SK-N-SH (cell line): Measurements from ENCODE around the gene PES1. TPM values are rescaled to one million over a fixed set of nuclear protein-coding genes. Genes with fewer than 3 reads are reported as not detected.
"Not testable (repeated sequence)": the region's sequence is repeated elsewhere in the genome, so short reads cannot be mapped to it uniquely, and the experiment has no call there.

Source experiments
- CTCF ChIA-PET: fragments of 300-600, 350-600 bp; formaldehyde crosslinking; extraction: SDS; loops from one replicate; lab custom pipeline; 2021; lab: Yijun Ruan, JAX
- POLR2A ChIA-PET: fragments of 350-600 bp; sonication (Branson Sonifier 250); formaldehyde crosslinking; extraction: SDS; loops from one replicate; lab custom pipeline; 2020; ENCODE audit warnings: antibody characterized with exemption, inconsistent platforms; lab: Yijun Ruan, JAX
- DNase-seq: peaks from one replicate; pipeline ENCODE4 v3.0.0; 2012
- H2AFZ ChIP-seq: fragments of 200-600 bp; sonication (generic); 2 replicates; pipeline ENCODE4 v1.8.1; 2016; ENCODE audit warnings: antibody characterized with exemption, mild to moderate bottlenecking, low read depth
- H3F3A ChIP-seq: fragments of 200-600 bp; sonication (generic); replicated peaks from 2 replicates; pipeline ENCODE3; 2016; ENCODE audit warnings: antibody characterized with exemption, mild to moderate bottlenecking; ENCODE audit not compliant: insufficient read depth
- H3K27ac ChIP-seq, 2 experiments: fragments of 200-500 bp in 1 of 2; fragments of 200-600 bp in 1 of 2; sonication (Bioruptor generic) in 1 of 2; sonication (generic), shearing (Covaris generic) in 1 of 2; 2 replicates each; pipeline versions ENCODE4 v1.5.1 to v1.6.1; 2014 to 2016; ENCODE audit warnings: low read depth in 2 of 2, inconsistent platforms in 1 of 2, low read length in 1 of 2, mild to moderate bottlenecking in 1 of 2, mixed read lengths in 1 of 2
- H3K27me3 ChIP-seq: fragments of 200-600 bp; sonication (generic), shearing (Covaris generic); 2 replicates; pipeline ENCODE4 v1.6.1; 2016; ENCODE audit warnings: mixed run types; ENCODE audit not compliant: insufficient read depth
- H3K36me3 ChIP-seq, 2 experiments: fragments of 200-500 bp in 1 of 2; fragments of 200-600 bp in 1 of 2; sonication (Bioruptor generic) in 1 of 2; sonication (generic) in 1 of 2; replicated peaks in 1 of 2; 2 replicates each; pipeline versions ENCODE3 to v1.5.1; 2014 to 2016; ENCODE audit warnings: low read length in 1 of 2, mild to moderate bottlenecking in 1 of 2; ENCODE audit not compliant: insufficient read depth in 2 of 2, control insufficient read depth in 1 of 2
- H3K4me1 ChIP-seq, 2 experiments: fragments of 200-500 bp in 1 of 2; fragments of 200-600 bp in 1 of 2; sonication (Bioruptor generic) in 1 of 2; sonication (generic), shearing (Covaris generic) in 1 of 2; 2 replicates each; pipeline versions ENCODE4 v1.5.1 to v1.6.1; 2014 to 2016; ENCODE audit warnings: low read depth in 1 of 2, low read length in 1 of 2, mixed run types in 1 of 2; ENCODE audit not compliant: insufficient read depth in 2 of 2, control insufficient read depth in 1 of 2
- H3K4me2 ChIP-seq: fragments of 200-600 bp; sonication (generic), shearing (Covaris generic); 2 replicates; pipeline ENCODE4 v1.6.1; 2017; ENCODE audit warnings: mixed run types
- H3K4me3 ChIP-seq, 2 experiments: fragments of 200-500 bp in 1 of 2; fragments of 200-600 bp in 1 of 2; sonication (Bioruptor generic) in 1 of 2; sonication (generic), shearing (Covaris generic) in 1 of 2; 2 replicates each; pipeline versions ENCODE4 v1.5.1 to v1.8.1; 2014 to 2016; ENCODE audit warnings: low read depth in 2 of 2, inconsistent platforms in 1 of 2, low read length in 1 of 2, mild to moderate bottlenecking in 1 of 2, mixed read lengths in 1 of 2, moderate library complexity in 1 of 2
- H3K79me2 ChIP-seq: fragments of 200-600 bp; sonication (generic); 2 replicates; pipeline ENCODE4 v1.8.1; 2017; ENCODE audit warnings: mild to moderate bottlenecking; ENCODE audit not compliant: insufficient read depth
- H3K9ac ChIP-seq: fragments of 200-600 bp; sonication (generic); 2 replicates; pipeline ENCODE4 v1.6.1; 2017; ENCODE audit warnings: mixed run types
- H3K9me2 ChIP-seq: fragments of 200-600 bp; sonication (generic); 2 replicates; pipeline ENCODE4 v1.6.1; 2017; ENCODE audit warnings: mixed run types
- H3K9me3 ChIP-seq: fragments of 200-600 bp; sonication (generic); 2 replicates; pipeline ENCODE4 v1.6.1; 2017; ENCODE audit warnings: mixed run types, mild to moderate bottlenecking, moderate library complexity
- H4K20me1 ChIP-seq: fragments of 200-600 bp; sonication (generic); 2 replicates; pipeline ENCODE4 v1.6.1; 2017; ENCODE audit warnings: mild to moderate bottlenecking, mixed run types; ENCODE audit not compliant: insufficient read depth
- CHD2 ChIP-seq: fragments of 150-350 bp; IDR thresholded peaks from 2 replicates; pipeline ENCODE4 v1.6.1; 2018; ENCODE audit warnings: low read length; ENCODE audit not compliant: partially characterized antibody
- ELF1 ChIP-seq: IDR thresholded peaks from 2 replicates; pipeline ENCODE4 v1.4.0; 2012
- EP300 ChIP-seq, 2 experiments: IDR thresholded peaks; 2 replicates each; pipeline versions ENCODE4 v1.4.0 to v1.6.1; 2012; ENCODE audit warnings: borderline replicate concordance in 1 of 2, low read depth in 1 of 2, low read length in 1 of 2
- EZH2phosphoT487 ChIP-seq: fragments of 200-600 bp; sonication (generic); IDR thresholded peaks from 2 replicates; pipeline ENCODE4 v1.6.1; 2017; ENCODE audit warnings: low read depth, mixed run types, mild to moderate bottlenecking, antibody characterized with exemption, moderate library complexity, borderline replicate concordance
- FOSL2 ChIP-seq: IDR thresholded peaks from 2 replicates; pipeline ENCODE4 v1.4.0; 2012; ENCODE audit warnings: low read depth, mild to moderate bottlenecking, moderate library complexity, borderline replicate concordance
- GATA2 ChIP-seq: sonication (generic); formaldehyde crosslinking; IDR thresholded peaks from 2 replicates; pipeline ENCODE4 v1.5.0; 2020; ENCODE audit warnings: mild to moderate bottlenecking, missing genetic modification reagents
- NFIC ChIP-seq: IDR thresholded peaks from 2 replicates; pipeline ENCODE4 v1.4.0; 2012; ENCODE audit warnings: borderline replicate concordance
- PBX3 ChIP-seq: IDR thresholded peaks from 2 replicates; pipeline ENCODE4; 2012
- RCOR1 ChIP-seq: fragments of 150-350 bp; IDR thresholded peaks from 2 replicates; pipeline ENCODE4 v1.6.1; 2017; ENCODE audit warnings: antibody characterized with exemption, low read length
- RFX5 ChIP-seq: IDR thresholded peaks from 2 replicates; pipeline ENCODE4 v1.6.1; 2012; ENCODE audit warnings: mild to moderate bottlenecking, improper control_type of control experiment, low read length
- RXRA ChIP-seq: IDR thresholded peaks from 2 replicates; pipeline ENCODE4 v1.4.0; 2012; ENCODE audit warnings: low read depth, mild to moderate bottlenecking, borderline replicate concordance
- SIN3A ChIP-seq: IDR thresholded peaks from 2 replicates; pipeline ENCODE4 v1.6.1; 2012; ENCODE audit warnings: low read depth, mild to moderate bottlenecking, low read length, moderate library complexity, borderline replicate concordance
- TAF1 ChIP-seq: IDR thresholded peaks from 2 replicates; pipeline ENCODE4 v1.6.1; 2012; ENCODE audit warnings: low read depth, mild to moderate bottlenecking, low read length, moderate library complexity, borderline replicate concordance
- TEAD4 ChIP-seq: IDR thresholded peaks from 2 replicates; pipeline ENCODE4 v1.4.0; 2012; ENCODE audit warnings: mild to moderate bottlenecking, borderline replicate concordance; ENCODE audit not compliant: insufficient read depth
- USF2 ChIP-seq: fragments of 150-350 bp; IDR thresholded peaks from 2 replicates; pipeline ENCODE4 v1.6.1; 2017; ENCODE audit warnings: antibody characterized with exemption, low read length, low read depth, borderline replicate concordance
- YY1 ChIP-seq: IDR thresholded peaks from 2 replicates; pipeline ENCODE4 v1.4.0; 2012; ENCODE audit warnings: low read depth, mild to moderate bottlenecking
- WGBS: methylation state at CpG from one replicate; pipeline ENCODE4 v1.1.6; 2017; ENCODE audit warnings: low lambda C conversion rate; 5-methylcytosine and 5-hydroxymethylcytosine counted together
- polyA plus RNA-seq, 3 experiments: library from polyadenylated mRNA; depleted of rRNA; stranded (reverse); fragments of >200 nt; gene quantifications; 2 replicates each; pipeline ENCODE4 v1.2.3, GENCODE V29; 2012

The PES1 gene
- polyA plus RNA-seq, 1 of the 3 experiments (the other 2 are of a cell fraction) = 109 TPM

DNA sequence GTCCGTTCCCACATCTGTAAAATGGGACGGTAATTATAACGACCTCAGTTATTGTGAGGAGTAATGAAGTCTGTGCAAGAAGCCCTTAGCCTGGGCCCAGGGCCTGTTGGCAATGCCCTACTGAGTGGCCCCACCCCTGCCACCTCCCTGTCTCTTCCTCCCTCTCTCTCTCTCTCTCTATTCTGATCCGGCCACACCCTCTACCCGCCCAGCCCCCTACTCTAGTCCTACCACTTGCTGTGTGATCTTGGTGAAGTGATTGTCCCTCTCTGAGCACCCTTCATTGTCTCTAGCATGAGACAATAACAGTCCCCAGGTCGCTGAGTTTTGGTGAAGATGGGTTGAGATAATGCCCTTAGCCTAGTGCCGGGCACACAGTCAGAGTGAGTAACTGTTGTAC lies 37.7 kb downstream of the PES1 start:
- H3K9me2 ChIP-seq = no peaks in the 10 kb centered on the region
- no peak for TF ChIP-seq CHD2
- TF ChIP-seq, all 33 proteins: peak for 0
- H3K27me3 ChIP-seq = no peaks in the 10 kb centered on the region
- H3K4me3 ChIP-seq = no peak overlapping the region
- WGBS = 48% methylated on average over 6 of the region's 7 CpGs
- H3K36me3 ChIP-seq = no peaks in the 10 kb centered on the region
- no peaks in the 10 kb centered on the region for H3F3A ChIP-seq
- H2AFZ ChIP-seq = no peak overlapping the region
- no peaks in the 10 kb centered on the region for H3K9me3 ChIP-seq
- H3K9ac ChIP-seq = no peak overlapping the region
- H3K27ac ChIP-seq = no peak overlapping the region
- no peaks in the 10 kb centered on the region for H3K4me1 ChIP-seq
- POLR2A ChIA-PET = no interaction called here
- no peak overlapping the region for H3K4me2 ChIP-seq
- no peak for DNase-seq
- H3K79me2 ChIP-seq = no peaks in the 10 kb centered on the region
- no peaks in the 10 kb centered on the region for H4K20me1 ChIP-seq
- CTCF ChIA-PET = interaction anchor here (1.3 kb wide), 1 partner anchor 11 kb away, joined by 3 read pairs; no protein-coding TSS in a partner anchor

DNA sequence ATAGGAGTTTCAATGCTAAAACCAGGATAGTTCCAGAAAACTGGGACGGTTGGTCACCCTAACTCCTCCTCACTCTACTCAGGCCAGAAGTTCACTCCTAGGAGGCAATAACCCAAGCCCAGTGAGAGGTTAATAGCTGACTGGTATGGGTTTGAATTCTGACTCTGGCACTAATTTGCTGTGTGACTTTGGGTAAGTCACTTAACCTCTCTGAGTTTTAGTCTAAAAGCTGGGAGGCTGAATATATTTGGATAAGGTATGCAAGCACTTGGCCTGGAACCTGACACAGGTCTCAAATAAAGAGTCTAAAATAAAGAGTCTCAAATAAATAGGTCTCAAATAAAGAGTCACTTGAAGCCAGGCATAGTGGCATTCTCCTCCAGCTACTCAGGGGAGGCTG lies 39.0 kb downstream of the PES1 start:
- no peak overlapping the region for H3K4me3 ChIP-seq
- H4K20me1 ChIP-seq = no peaks in the 10 kb centered on the region
- TF ChIP-seq RXRA (no peak), GATA2 (CRISPR knock-in tag) (no peak), PBX3 (no peak), RFX5 (no peak), EP300 (IDR thresholded peaks at IDR 0.05; ENCODE audit: borderline replicate concordance in 1 of 2, low read depth in 1 of 2, low read length in 1 of 2) (no peak), TAF1 (no peak), EZH2phosphoT487 (no peak), NFIC (no peak), TEAD4 (no peak), FOSL2 (no peak), USF2 (no peak), YY1 (no peak), RCOR1 (no peak), ELF1 (no peak), SIN3A (no peak)
- no peaks in the 10 kb centered on the region for H3K79me2 ChIP-seq
- no peak overlapping the region for H3K9ac ChIP-seq
- DNase-seq = no peak
- no peak overlapping the region for H3K4me2 ChIP-seq
- H3K9me2 ChIP-seq = no peaks in the 10 kb centered on the region
- ChIA-PET CTCF (interaction anchor here (1.3 kb wide), 1 partner anchor 12 kb away, joined by 3 read pairs; no protein-coding TSS in a partner anchor), POLR2A (no interaction called here)
- no peak overlapping the region for H2AFZ ChIP-seq
- no peaks in the 10 kb centered on the region for H3F3A ChIP-seq
- no peaks in the 10 kb centered on the region; a peak in 1 of 4 replicates for H3K4me1 ChIP-seq
- no peaks in the 10 kb centered on the region for H3K36me3 ChIP-seq
- H3K27me3 ChIP-seq = no peaks in the 10 kb centered on the region
- 88% methylated on average over 1 of the region's 1 CpG for WGBS
- no peaks in the 10 kb centered on the region for H3K9me3 ChIP-seq
- no peak overlapping the region for H3K27ac ChIP-seq

- 53% methylated on average over 3 of the region's 3 CpGs for WGBS
- CTCF ChIA-PET, H2AFZ ChIP-seq, H3K27me3 ChIP-seq, DNase-seq, H3K79me2 ChIP-seq, H3K4me3 ChIP-seq, H3K9ac ChIP-seq, H3K9me3 ChIP-seq, H3F3A ChIP-seq, H3K4me2 ChIP-seq, H3K27ac ChIP-seq, H4K20me1 ChIP-seq, H3K4me1 ChIP-seq, H3K9me2 ChIP-seq, POLR2A ChIA-PET, H3K36me3 ChIP-seq: not testable (repeated sequence)
Observed at GRCh38 chr22:30551813-30552212, 39.9 kb downstream of the PES1 start.
